GM12875 (cell line): ENCODE results near the gene ZNF19.
A peak's percentile ranks its signal among the peaks of the same experiment; 100 is the strongest.

Experiments
- H3K4me3 ChIP-seq: one replicate; pipeline ENCODE4 v1.5.1; 2011; ENCODE audit warnings: low read depth, low read length, control low read depth
- CTCF ChIP-seq: IDR thresholded peaks from 2 replicates; pipeline ENCODE4 v1.5.1; 2011; ENCODE audit warnings: low read depth, mild to moderate bottlenecking, control low read depth, inconsistent platforms, low read length, moderate library complexity, borderline replicate concordance; ENCODE audit not compliant: insufficient read depth

The ZNF19 gene

GRCh38 chr16:71501547-71501946 lies 12.4 kb upstream of the ZNF19 start:
- TF ChIP-seq CTCF = peak; percentile 32; the same call in 1 of the 2 replicates
- H3K4me3 ChIP-seq = no peak overlapping the region

- TF ChIP-seq CTCF = no peak
- no peak overlapping the region for H3K4me3 ChIP-seq
Observed at GRCh38 chr16:71500964-71501363, 11.8 kb upstream of the ZNF19 start.

DNA sequence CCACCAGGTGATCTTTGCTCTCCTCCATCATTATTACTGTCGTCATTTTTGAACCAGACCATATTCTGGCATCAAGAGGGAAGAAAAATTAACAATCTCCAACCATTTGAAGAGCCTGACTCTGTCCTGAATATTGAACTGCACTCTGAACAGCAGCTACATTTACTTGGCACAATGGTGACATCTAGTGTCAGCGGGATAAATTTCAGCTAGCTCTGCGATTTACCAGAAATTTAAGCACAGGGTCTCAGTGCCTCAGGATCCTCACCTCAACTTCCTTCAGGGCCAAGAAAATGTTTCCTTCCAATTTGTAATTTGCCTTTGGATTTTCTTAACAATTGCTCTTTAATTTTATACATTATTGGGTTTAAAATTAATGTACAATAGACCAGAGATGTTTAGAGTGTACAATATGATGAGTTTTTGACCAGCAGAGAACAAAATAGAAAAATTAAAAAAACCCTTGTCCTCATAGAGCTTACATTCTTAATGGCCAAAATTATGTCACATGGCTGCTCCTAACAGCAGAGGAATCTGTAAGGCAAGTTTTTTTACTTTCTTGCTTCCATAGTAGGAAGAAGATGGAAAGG lies 10.7 kb upstream of the ZNF19 start:
- peak; percentile 61 for TF ChIP-seq CTCF
- no peak overlapping the region for H3K4me3 ChIP-seq

DNA sequence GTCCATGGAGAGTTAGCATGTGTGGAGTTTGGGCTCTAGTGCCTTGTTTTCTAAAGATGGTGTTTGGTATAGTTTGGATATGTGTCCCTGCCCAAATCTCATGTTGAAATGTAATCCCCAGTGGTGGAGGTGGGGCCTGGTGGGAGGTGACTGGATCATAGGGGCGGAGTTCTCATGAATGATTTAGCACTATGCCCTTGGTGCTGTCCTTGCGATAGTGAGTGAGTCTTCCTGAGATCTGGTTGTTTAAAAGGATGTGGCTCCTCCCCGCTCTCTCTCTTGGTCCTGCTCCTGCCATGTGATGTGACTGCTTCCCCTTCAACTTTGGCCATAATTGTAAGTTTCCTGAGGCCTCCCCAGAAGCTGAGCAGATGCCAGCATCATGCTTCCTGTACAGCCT lies 8.9 kb upstream of the ZNF19 start:
- no peak overlapping the region for H3K4me3 ChIP-seq
- TF ChIP-seq CTCF = no peak

- no peak overlapping the region for H3K4me3 ChIP-seq
- no peak for TF ChIP-seq CTCF
Observed at GRCh38 chr16:71493213-71493612, 4.1 kb upstream of the ZNF19 start.

GRCh38 chr16:71492786-71493185 lies 3.7 kb upstream of the ZNF19 start:
- TF ChIP-seq CTCF = no peak
- H3K4me3 ChIP-seq = no peak overlapping the region

- no peak for TF ChIP-seq CTCF
- H3K4me3 ChIP-seq = no peak overlapping the region
Observed at GRCh38 chr16:71491054-71491453, 1.9 kb upstream of the ZNF19 start.
